Transverse colon (tissue), 4 donors: ENCODE measurements around the gene SMAD2. TPM values are rescaled to one million over a fixed set of nuclear protein-coding genes. Genes with fewer than 3 reads are reported as not detected.
"Not testable (repeated sequence)": the region's sequence is repeated elsewhere in the genome, so short reads cannot be mapped to it uniquely, and the experiment has no call there.

ENCODE experiments used
- DNase-seq: peaks from one replicate; pipeline ENCODE4 v3.0.0-alpha.2; 2019
- H3K27ac ChIP-seq, 4 donors: fragments of 200-600 bp; sonication (generic); 2 replicates each; pipeline ENCODE4 v1.5.1; 2016 to 2018; ENCODE audit warnings: inconsistent platforms in 4 of 4
- H3K27me3 ChIP-seq: fragments of 200-600 bp; sonication (generic); 2 replicates; pipeline ENCODE4 v1.5.1; 2017; ENCODE audit warnings: inconsistent platforms
- H3K36me3 ChIP-seq, 4 donors: fragments of 200-600 bp; sonication (generic); 2 replicates each; pipeline ENCODE4 v1.5.1; 2017 to 2019; ENCODE audit warnings: inconsistent platforms in 4 of 4
- H3K4me1 ChIP-seq, 4 donors: fragments of 200-600 bp; sonication (generic); 2 replicates each; pipeline ENCODE4 v1.5.1; 2017 to 2020; ENCODE audit warnings: inconsistent platforms in 4 of 4
- H3K4me3 ChIP-seq, 4 donors: fragments of 200-600 bp; sonication (generic); 1 replicate in 1 of 4; 2 replicates in 3 of 4; pipeline versions ENCODE4 v1.5.1 to v1.6.1; 2017 to 2019; ENCODE audit warnings: inconsistent platforms in 4 of 4
- H3K9me3 ChIP-seq, 2 donors: fragments of 200-600 bp; sonication (generic); 2 replicates each; pipeline ENCODE4 v1.5.1; 2017 to 2019; ENCODE audit warnings: inconsistent platforms in 2 of 2
- CTCF ChIP-seq, 5 experiments: fragments of 200-600 bp in 3 of 5; fragments of 450-650 bp in 2 of 5; sonication (generic) in 3 of 5; IDR thresholded peaks; 1 replicate in 2 of 5; 2 replicates in 3 of 5; pipeline ENCODE4 v1.5.1; 2016 to 2017; ENCODE audit warnings: antibody characterized with exemption in 5 of 5, inconsistent platforms in 3 of 5, mild to moderate bottlenecking in 2 of 5, moderate library complexity in 1 of 5
- EP300 ChIP-seq: sonication (generic); formaldehyde crosslinking; IDR thresholded peaks from one replicate; pipeline ENCODE4 v1.6.1; 2017; ENCODE audit warnings: antibody characterized with exemption, low read depth
- POLR2A ChIP-seq: fragments of 450-650 bp; IDR thresholded peaks from one replicate; pipeline ENCODE4 v1.6.1; 2016; ENCODE audit warnings: antibody characterized with exemption, mild to moderate bottlenecking, moderate library complexity
- POLR2AphosphoS5 ChIP-seq, 3 donors: sonication (generic); formaldehyde crosslinking; IDR thresholded peaks; one replicate each; pipeline ENCODE4 v1.6.1; 2016; ENCODE audit warnings: antibody characterized with exemption in 3 of 3
- WGBS, 2 donors: methylation state at CpG; one replicate each; pipeline ENCODE4 v1.1.5; 2018; ENCODE audit warnings: low coverage in 1 of 2; 5-methylcytosine and 5-hydroxymethylcytosine counted together
- in situ Hi-C, 4 donors: fragments of 200-750 bp; cut with MboI; loops; one replicate each; pipeline versions ENCODE4 v1.15.0 to v1.15.1; 2017; ENCODE audit warnings: low sequenced_read_pairs in 3 of 4, low pct_ligation_motif_present in 1 of 4, low pct_unique_long_range_greater_than_20kb in 1 of 4
- intact Hi-C: fragments of 100-400 bp; cut with DNase I; formaldehyde crosslinking; loops from one replicate; pipeline ENCODE4 v1.15.1; 2023; ENCODE audit warnings: low total_unique reads
- total RNA-seq, 4 donors: library from RNA; depleted of rRNA; stranded (reverse); fragments of >200 nt; gene quantifications; one replicate each; pipeline ENCODE4 v1.1.0, GENCODE V29; 2016

The SMAD2 gene
- total RNA-seq, 4 donors from 2014 or later, result 17.9 to 68.8 (median 43.9) TPM

GRCh38 chr18:47832348-47832747 lies 98.1 kb downstream of the SMAD2 start:
- in situ Hi-C loops, result no loop called here
- peaks cover 0 to 2% (median 0%) of the 10 kb centered on the region in 4 donors for H3K36me3 ChIP-seq
- TF ChIP-seq POLR2A (no peak), CTCF (IDR thresholded peaks at IDR 0.05) (no peak)
- H3K27me3 ChIP-seq, result no peaks in the 10 kb centered on the region
- no peak overlapping the region for H3K4me3 ChIP-seq
- WGBS, 2 donors, result 94 to 100% methylated on average over 1 of the region's 1 CpG
- DNase-seq, result no peak
- no peaks in the 10 kb centered on the region for H3K4me1 ChIP-seq
- intact Hi-C loops, result no loop called here
- H3K9me3 ChIP-seq, result no peaks in the 10 kb centered on the region
- no peak overlapping the region for H3K27ac ChIP-seq

DNA sequence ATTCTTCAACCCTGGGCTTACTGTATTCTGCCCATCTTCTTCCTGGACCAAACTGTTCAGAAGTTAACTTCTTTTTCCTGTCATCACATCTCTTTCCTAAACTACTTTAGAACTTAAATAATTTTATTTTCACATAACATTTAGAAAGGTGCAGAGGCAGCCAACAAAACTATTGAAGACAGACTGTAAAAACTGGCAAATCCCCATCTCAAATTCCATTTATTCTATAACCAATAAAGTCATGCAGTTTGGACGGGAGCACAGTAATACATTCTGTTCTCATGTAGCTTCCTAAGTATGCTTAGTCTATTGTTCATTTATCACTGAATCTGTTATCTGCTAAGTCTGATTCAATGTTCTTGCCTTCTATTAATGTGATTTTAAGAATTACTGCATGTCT lies 99.1 kb downstream of the SMAD2 start:
- no peaks in the 10 kb centered on the region for H3K9me3 ChIP-seq
- no peak overlapping the region for H3K4me3 ChIP-seq
- 86 to 91% methylated on average over 1 of the region's 1 CpG for WGBS, 2 donors
- TF ChIP-seq POLR2AphosphoS5 (IDR thresholded peaks at IDR 0.05), result no peak
- no peak for TF ChIP-seq POLR2A
- no peak for TF ChIP-seq CTCF (IDR thresholded peaks at IDR 0.05)
- TF ChIP-seq EP300, result no peak
- H3K27ac ChIP-seq, result no peak overlapping the region
- H3K27me3 ChIP-seq, result no peaks in the 10 kb centered on the region
- intact Hi-C loops (no loop called here), in situ Hi-C loops (no loop called here)
- peaks cover 0 to 2% (median 0%) of the 10 kb centered on the region in 4 donors for H3K36me3 ChIP-seq
- DNase-seq, result no peak
- peaks cover 0 to 7% (median 1%) of the 10 kb centered on the region in 4 donors for H3K4me1 ChIP-seq

GRCh38 chr18:47830772-47831171 lies 99.7 kb downstream of the SMAD2 start:
- intact Hi-C loops, result no loop called here
- H3K27me3 ChIP-seq, result no peaks in the 10 kb centered on the region
- in situ Hi-C loops, result no loop called here
- TF ChIP-seq POLR2AphosphoS5 (IDR thresholded peaks at IDR 0.05) (no peak), CTCF (IDR thresholded peaks at IDR 0.05) (no peak), EP300 (no peak), POLR2A (no peak)
- peaks cover 0 to 2% (median 0%) of the 10 kb centered on the region in 4 donors for H3K36me3 ChIP-seq
- WGBS, 2 donors, result 97 to 99% methylated on average over 3 of the region's 3 CpGs
- no peak for DNase-seq
- H3K4me1 ChIP-seq, result peaks cover 0 to 10% (median 1%) of the 10 kb centered on the region in 4 donors
- no peak overlapping the region for H3K27ac ChIP-seq
- H3K4me3 ChIP-seq, result no peak overlapping the region
- no peaks in the 10 kb centered on the region for H3K9me3 ChIP-seq

GRCh38 chr18:47829831-47830230 lies 100.6 kb downstream of the SMAD2 start:
- Histone ChIP-seq H3K27me3 (no peaks in the 10 kb centered on the region), H3K36me3 (peaks cover 0 to 1% (median 0%) of the 10 kb centered on the region in 4 donors), H3K9me3 (no peaks in the 10 kb centered on the region), H3K4me3 (no peak overlapping the region), H3K4me1 (peaks cover 0 to 10% (median 1%) of the 10 kb centered on the region in 4 donors), H3K27ac (no peak overlapping the region)
- intact Hi-C loops, result no loop called here
- 93% methylated on average over 3 of the region's 3 CpGs for whole genome bisulfite sequencing, 2 donors
- in situ Hi-C loops, result no loop called here
- DNase-seq, result no peak
- no peak for TF ChIP-seq EP300
- no peak for TF ChIP-seq CTCF (IDR thresholded peaks at IDR 0.05)
- no peak for TF ChIP-seq POLR2A
- TF ChIP-seq POLR2AphosphoS5 (IDR thresholded peaks at IDR 0.05), result no peak

DNA sequence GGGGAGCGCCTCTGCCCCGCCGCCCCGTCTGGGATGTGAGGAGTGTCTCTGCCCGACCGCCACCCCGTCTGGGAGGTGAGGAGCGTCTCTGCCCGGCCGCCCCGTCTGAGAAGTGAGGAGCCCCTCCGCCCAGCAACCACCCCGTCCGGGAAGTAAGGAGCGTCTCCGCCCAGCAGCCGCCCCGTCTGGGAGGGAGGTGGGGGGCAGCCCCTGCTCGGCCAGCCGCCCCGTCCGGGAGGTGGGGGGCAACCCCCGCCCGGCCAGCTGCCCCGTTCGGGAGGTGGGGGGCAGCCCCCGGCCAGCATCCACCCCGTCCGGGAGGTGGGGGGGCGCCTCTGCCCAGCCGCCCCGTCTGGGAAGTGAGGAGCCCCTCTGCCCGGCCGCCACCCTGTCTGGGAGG lies 102.4 kb downstream of the SMAD2 start:
- WGBS, 2 donors, result 98% methylated on average over 33 of the region's 34 CpGs; no CpG with 5 or more reads in 1 of the 2 donors
- H3K9me3 ChIP-seq, H3K36me3 ChIP-seq, DNase-seq, in situ Hi-C loops, intact Hi-C loops, H3K27ac ChIP-seq, H3K4me3 ChIP-seq, H3K27me3 ChIP-seq: not testable (repeated sequence)
- H3K4me1 ChIP-seq, result peaks cover 0 to 10% (median 1%) of the 10 kb centered on the region in 4 donors
